ENCODE measurements around the gene FOXJ3.

FOXJ3 gene

DNA sequence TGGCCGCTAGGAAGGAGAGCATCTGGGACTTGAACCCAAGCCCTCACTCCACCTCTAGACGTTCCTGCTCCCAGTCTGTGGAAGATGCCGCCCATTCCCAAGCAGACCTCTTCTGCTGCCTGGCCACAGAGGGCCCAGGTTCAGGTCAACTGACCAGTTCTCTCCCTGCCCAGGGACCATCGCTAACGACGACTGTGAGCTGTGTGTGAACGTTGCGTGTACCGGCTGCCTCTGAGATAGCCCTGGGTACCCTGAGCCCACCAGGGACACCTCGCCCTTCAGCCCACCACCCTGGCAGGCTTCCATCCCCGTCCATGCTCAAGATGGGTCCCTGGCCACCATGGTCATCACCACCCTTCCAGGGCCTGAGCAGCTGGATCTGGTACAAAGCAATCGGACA, 179.7 kb downstream of the FOXJ3 start:
- TF ChIP-seq, protein P1, sequence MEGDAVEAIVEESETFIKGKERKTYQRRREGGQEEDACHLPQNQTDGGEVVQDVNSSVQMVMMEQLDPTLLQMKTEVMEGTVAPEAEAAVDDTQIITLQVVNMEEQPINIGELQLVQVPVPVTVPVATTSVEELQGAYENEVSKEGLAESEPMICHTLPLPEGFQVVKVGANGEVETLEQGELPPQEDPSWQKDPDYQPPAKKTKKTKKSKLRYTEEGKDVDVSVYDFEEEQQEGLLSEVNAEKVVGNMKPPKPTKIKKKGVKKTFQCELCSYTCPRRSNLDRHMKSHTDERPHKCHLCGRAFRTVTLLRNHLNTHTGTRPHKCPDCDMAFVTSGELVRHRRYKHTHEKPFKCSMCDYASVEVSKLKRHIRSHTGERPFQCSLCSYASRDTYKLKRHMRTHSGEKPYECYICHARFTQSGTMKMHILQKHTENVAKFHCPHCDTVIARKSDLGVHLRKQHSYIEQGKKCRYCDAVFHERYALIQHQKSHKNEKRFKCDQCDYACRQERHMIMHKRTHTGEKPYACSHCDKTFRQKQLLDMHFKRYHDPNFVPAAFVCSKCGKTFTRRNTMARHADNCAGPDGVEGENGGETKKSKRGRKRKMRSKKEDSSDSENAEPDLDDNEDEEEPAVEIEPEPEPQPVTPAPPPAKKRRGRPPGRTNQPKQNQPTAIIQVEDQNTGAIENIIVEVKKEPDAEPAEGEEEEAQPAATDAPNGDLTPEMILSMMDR (conservative IDR thresholded peaks at IDR 0.05; ENCODE audit: low read depth, low read length), result no peak
- no peak for DNase-seq (ENCODE audit: low read depth)
- no peak overlapping the region for H3K4me3 ChIP-seq (ENCODE audit: low read depth, low read length)

DNA sequence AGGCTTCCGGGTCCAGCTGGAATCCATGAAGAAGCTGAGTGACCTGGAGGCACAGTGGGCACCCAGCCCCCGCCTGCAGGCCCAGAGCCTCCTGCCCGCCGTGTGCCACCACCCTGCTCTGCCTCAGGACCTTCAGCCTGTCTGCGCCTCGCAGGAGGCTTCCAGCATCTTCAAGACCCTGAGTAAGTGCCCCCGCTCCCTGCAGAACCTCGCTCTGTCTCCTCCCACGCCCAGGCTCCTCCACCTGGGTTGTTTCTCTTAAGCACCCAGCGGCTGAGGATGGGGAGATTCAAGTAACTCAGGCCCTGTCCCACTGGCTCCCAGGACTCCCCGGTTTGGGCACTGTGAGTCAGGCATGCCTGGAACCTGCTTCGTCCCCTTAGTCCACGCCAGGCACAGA, 180.3 kb downstream of the FOXJ3 start:
- no peak for DNase-seq (ENCODE audit: low read depth)
- no peak overlapping the region for H3K4me3 ChIP-seq (ENCODE audit: low read depth, low read length)
- TF ChIP-seq, protein P1 (conservative IDR thresholded peaks at IDR 0.05; ENCODE audit: low read depth, low read length), result no peak

DNA sequence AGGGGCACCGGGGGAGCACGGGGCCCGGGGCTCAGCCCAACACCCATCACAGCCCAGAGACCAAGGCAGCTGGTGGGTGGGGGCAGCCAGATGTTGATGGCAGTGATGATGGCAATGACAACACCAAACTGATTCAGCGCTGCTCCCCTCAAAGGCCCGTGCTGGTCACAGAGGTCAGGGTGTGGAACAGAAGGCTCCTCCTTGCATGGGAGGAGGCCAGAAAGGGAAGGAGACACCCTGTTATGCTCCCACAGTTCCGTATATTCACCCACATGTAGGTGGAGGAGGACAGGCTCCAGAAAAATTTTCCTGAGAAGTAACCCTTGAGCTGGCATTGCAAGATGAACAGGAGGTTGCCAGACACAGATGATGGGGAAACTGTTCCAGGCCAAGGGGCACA, 181.4 kb downstream of the FOXJ3 start:
- no peak overlapping the region for H3K4me3 ChIP-seq (ENCODE audit: low read depth, low read length)
- DNase-seq (ENCODE audit: low read depth), result no peak
- TF ChIP-seq, protein P1 (conservative IDR thresholded peaks at IDR 0.05; ENCODE audit: low read depth, low read length), result no peak

DNA sequence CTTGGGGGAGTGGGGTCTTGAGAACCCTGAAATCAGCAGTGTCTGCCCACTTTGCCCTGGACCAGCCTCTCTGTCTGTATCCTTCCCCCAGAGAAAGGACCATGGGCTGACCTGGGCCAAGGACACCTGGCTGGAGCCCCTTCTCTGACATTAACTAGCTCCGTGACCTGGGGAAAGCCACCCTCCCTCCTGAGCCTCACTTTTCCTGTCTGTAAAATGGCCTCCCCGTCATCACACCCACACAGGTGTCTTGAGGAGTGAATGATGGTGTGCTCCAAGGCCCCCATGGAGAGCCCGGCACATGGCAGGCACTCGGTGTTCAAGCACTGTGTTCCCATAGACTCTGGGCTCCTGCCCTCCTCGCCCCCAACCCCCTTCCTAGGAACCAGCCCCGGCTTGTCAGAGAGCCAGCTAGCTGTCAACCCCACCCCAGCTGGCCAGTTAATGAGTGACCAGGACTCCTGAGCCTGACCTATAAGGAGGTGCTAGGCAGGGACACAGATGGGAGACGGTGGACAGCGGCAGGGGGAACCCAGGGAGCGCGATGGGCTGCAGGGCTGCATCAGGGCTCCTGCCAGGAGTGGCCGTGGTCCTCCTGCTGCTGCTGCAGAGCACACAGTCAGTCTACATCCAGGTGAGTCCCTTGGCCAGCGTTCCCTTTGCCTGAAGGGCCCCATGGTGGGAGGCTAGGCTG, 182.0 kb downstream of the FOXJ3 start, which contains the start of gene GUCA2B:
Gene GUCA2B (plus strand): TSS at position 504 of the 694 bp plus-strand sequence. CDS start 41 bp downstream, at position 545.
- TF ChIP-seq, protein P1 (conservative IDR thresholded peaks at IDR 0.05; ENCODE audit: low read depth, low read length), result no peak
- no peak within 1 kb of the TSS for H3K4me3 ChIP-seq (ENCODE audit: low read depth, low read length)
- DNase-seq (ENCODE audit: low read depth), result no peak

DNA sequence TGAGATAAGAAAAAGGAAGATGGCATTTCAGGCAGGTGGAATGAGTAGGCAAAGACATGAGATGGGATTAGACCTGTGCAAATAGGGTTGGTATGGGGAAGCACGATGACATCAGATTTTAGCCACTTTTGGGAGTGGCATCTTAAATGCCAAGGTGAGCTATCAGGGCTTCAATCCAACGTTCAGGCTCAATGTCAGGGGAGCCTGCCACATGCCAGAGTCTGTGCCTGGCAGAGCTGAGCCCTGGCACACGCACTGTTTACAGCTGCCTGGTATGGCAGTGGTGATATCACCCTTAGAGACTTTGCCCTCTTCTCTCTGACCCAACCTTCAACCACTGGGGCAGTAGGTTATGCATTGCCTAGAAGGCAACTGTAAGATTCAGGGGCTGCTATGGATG, 182.9 kb downstream of the FOXJ3 start:
- TF ChIP-seq, protein P1 (conservative IDR thresholded peaks at IDR 0.05; ENCODE audit: low read depth, low read length), result no peak
- no peak overlapping the region for H3K4me3 ChIP-seq (ENCODE audit: low read depth, low read length)
- no peak for DNase-seq (ENCODE audit: low read depth)

DNA sequence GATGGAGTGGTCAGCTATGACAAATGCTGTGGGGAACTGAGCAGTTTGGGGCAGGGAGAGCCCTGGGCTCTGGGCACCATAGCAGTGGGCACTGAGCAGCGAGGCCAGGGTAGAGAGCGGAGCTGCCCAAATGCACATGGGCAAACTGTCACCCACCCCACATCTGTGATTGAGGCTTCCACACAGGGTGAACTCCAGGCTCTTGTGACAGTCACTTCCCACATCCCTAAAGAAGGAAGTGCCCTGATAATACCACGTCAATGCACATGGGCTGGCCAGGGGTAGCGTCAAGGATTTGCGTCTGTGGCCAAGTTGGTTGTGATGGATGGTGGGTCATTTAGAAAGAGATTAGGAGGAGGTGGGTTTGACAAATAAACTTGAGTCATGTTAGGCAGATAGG, 184.4 kb downstream of the FOXJ3 start:
- H3K4me3 ChIP-seq (ENCODE audit: low read depth, low read length), result no peak overlapping the region
- TF ChIP-seq, protein P1 (conservative IDR thresholded peaks at IDR 0.05; ENCODE audit: low read depth, low read length), result no peak
- DNase-seq (ENCODE audit: low read depth), result no peak

DNA sequence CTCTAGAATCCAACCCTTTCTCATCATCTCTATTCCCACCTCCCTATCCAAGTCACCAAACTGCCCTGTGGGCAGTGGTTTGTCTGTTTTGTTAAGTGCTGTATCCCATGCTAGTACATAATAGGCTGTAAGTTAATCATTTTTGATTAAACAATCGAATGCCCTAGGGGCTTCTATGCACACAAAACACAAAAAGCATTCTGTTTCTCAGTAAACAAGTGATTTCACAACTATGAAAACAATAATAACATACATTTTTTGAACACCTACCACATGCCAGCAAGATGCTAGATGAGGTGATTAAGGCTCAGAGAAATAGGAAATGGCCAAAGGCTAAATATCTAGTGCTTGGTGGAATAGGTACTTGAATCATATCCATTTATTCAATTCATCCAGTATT, 186.9 kb downstream of the FOXJ3 start:
- no peak for DNase-seq (ENCODE audit: low read depth)
- TF ChIP-seq, protein P1 (conservative IDR thresholded peaks at IDR 0.05; ENCODE audit: low read depth, low read length), result no peak
- H3K4me3 ChIP-seq (ENCODE audit: low read depth, low read length), result no peak overlapping the region
